Stimulated activated CD8-positive, alpha-beta memory T cell treated with anti-CD3 and anti-CD28 coated beads, Interleukin-12 subunit alpha, Interleukin-12 subunit beta, amount 100 ng/mL, for 24 hours (primary cell): ENCODE measurements around the gene BAHCC1.

Experiments used
- DNase-seq: peaks from one replicate; pipeline ENCODE4 v3.0.0-alpha.2; 2020; ENCODE audit errors: extremely low read depth

Gene BAHCC1

GRCh38 chr17:81427173-81428120 is 32.2 kb downstream of the BAHCC1 start:
- DNase-seq: no peak

DNA sequence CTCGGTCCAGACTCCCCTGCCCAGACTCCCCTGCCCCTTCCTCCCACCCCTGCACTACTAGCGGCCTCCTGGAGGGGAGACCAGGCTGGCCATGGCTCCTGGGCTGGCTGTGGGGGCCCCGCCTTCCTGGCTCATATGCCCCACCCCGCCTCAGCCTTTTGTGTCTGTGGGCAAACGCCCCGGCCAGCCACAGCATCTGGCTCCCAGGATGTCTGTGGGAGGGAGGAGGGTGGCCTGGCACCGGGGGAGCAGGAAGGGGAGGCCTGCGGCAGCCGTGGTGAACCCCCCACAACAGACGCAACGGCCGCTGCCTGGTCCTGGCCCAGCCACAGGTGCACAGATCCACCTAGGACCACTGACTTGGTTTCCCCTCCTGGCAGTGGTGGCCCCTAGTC is 32.9 kb downstream of the BAHCC1 start:
- DNase-seq: no peak

GRCh38 chr17:81428516-81428915 is 33.3 kb downstream of the BAHCC1 start:
- no peak for DNase-seq

DNA sequence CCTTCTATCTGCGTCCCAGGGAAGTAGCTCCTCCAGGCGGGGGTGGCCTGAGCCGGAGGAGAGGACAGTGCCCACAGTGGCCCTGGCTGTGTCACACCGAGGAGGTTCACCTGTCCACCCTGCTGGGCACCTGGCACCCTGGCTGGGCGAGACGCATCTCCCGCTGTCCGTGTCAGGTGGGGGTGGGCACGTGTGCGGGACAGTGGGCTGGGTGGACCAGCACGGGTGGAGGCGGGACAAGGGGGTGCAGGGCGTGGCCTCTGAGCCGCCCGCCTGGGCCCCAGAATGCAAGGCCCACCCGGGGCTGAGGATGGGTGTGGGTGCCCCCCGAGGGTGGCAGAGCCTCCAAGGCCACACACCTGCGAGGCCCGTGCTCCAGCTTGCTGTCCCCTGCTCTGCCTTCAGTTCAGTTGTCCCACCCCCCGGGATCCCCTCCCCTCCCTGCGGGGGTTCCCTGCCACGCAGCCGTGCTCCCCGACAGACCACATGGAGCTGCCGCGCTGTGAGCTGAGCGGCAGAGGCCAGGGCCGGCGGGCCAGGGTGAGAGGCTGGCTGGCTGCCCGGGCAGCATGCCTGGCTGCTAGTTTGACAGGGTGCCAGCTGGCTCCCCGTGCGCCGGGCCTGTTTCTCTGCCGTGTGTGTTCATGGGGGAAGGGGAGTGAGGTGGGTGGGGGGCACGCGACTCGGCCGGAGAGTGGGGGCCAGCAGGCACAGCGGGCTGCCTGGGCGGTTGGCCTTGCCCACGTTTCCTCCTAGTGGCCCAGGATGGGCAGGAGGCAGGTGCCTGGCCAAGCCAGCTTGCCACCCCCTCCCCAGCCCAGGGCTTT is 33.9 kb downstream of the BAHCC1 start:
- DNase-seq: no peak

DNA sequence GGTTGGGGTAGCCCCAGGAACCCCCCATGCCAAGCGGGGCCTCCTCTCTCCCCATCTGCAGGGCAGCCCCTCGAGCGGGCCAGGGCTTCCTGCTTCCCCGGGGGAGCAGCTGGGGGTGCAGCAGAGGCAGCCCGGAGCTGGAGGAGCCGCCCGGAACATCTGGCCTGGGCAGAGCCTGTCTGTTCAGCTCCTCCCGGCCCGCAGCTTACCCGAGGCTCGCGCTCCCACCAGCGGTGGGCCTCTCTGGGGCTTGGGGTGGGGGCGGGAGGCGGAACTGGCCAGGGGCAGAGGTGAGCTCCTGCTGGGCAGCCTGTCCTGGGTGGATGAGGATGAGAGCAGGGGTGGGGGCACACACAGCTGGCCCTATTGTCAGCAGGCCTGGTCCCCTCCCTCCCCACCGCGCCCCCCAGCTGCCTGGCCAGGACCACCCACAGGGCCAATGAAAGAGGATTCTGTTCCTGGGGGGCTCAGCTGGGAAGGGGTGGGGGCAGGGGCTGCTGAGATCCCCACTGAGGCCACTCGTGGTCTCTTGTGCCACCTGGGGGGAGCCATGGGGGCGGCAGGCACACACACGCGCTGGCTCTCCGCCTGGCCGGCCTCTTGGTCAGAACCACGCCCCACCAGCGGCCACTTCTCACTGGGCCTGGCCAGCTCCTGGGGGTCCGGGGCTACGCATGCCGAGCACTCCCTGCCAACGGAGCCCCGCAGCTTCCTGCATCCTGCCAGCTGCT is 34.7 kb downstream of the BAHCC1 start:
- no peak for DNase-seq

DNA sequence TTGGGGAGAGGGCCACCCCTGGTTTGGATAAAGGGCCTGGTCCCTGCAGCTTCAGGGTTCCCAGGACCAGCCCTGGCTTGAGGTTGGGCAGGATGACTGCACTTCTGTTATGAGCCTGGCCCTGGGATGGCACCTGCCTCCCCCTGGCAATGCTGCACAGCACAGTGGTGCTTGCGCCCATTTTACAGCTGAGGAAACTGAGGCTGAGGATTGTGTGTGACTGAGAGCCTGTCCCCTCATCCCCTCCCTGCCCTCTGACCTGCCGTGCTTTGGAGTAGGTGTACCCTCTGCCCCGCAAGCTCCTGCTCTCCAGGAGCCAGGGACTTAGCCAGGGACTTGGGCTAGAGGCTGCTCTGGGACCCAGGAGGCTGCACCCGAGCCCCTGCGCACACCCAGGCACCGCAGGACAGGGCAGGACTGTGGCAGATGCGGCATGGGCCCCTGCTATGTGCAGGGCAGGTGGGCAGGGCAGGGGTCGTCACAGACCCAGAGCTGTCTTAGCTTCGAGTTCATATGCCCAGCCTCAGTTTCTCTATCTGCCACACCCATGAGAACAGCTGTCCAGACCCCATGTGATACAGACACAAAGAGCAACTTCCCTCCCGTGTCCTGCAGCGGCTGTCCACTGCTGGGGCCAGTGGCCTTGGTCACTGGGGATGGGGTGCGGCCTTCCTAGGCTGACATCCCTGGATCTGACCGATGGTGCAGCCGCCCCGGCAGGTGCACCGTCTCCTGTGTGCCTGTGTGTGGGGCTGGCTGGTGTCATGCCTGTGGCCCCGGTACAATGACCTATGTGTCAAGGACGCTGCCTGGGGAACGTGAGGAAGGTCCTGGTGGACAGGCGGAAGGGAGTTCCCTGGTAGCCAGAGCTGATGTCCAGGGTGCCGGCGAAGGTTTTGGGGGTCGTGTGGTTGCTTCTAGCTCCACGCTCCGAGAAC is 36.6 kb downstream of the BAHCC1 start:
- no peak for DNase-seq

DNA sequence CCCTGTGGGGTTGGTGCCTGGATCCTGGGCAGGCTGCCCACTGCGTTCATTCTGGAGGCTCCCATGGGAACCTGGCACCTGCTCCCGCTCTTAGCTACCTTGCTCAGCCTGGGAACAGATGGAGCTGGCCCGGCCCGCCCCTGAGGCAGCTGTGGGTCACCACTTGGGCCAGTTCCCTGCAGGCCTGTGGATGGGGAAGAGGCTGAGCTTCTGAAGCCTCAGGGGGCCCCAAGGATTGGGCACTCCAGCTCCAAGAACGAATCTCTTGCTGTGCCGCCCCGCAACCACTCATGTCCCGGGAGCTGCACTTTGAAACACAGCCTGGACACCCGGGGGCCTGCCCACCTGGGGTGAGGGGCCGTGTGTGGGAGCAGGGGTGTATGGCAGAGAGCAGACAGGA is 37.7 kb downstream of the BAHCC1 start:
- no peak for DNase-seq

- no peak for DNase-seq
Observed at GRCh38 chr17:81433656-81434055, 38.4 kb downstream of the BAHCC1 start.

- no peak for DNase-seq
Observed at GRCh38 chr17:81434072-81434471, 38.8 kb downstream of the BAHCC1 start.

GRCh38 chr17:81434681-81435417 is 39.6 kb downstream of the BAHCC1 start:
- DNase-seq: no peak

- no peak for DNase-seq
Observed at GRCh38 chr17:81435652-81436293, 40.5 kb downstream of the BAHCC1 start.

GRCh38 chr17:81436294-81436849 is 41.1 kb downstream of the BAHCC1 start:
- no peak for DNase-seq

DNA sequence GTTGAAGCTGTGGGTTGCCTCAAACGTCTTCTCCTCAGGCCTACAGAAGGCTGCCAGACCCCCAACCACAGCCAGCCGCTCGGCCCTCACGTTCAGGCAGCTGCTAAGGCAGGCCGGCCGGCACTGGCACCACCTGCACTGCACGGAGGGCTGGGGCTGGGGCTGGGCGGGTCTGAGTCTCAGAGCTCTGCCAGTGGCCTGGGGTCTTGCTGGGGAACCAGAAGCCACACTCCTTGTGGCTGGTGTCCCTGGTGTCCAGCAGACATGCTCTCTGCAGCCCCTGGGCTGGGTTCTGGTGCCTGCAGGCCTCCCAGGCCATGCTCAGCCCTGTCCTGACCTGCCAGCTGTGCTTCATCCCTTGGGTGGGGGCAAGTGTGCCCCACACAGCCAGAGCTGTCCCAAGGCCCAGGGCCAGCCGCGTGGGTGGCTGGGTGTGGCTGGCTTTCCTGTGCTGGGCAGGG is 42.0 kb downstream of the BAHCC1 start:
- no peak for DNase-seq

GRCh38 chr17:81438007-81438659 is 42.9 kb downstream of the BAHCC1 start:
- no peak for DNase-seq

DNA sequence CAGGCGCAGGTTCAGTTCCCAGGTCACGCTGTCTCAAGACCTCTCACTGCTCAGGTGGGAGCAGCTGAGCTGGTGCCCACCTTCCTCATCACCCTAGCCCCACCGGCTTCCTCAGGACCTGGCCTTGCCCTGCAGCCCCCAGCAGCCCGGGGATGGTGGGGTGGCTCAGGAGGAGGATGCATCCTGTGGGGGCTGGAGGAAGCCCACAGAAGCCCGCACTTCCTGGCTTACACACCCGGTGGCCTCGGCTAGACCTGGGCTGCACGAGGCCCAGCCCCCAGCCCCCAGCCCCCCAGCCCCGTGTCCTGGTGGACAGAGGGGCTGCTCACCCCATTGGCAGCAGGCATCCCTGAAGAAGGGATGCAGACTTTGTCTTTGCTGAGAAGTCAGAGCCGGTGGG is 43.4 kb downstream of the BAHCC1 start:
- no peak for DNase-seq

- DNase-seq: no peak
Observed at GRCh38 chr17:81440051-81440471, 44.8 kb downstream of the BAHCC1 start.

DNA sequence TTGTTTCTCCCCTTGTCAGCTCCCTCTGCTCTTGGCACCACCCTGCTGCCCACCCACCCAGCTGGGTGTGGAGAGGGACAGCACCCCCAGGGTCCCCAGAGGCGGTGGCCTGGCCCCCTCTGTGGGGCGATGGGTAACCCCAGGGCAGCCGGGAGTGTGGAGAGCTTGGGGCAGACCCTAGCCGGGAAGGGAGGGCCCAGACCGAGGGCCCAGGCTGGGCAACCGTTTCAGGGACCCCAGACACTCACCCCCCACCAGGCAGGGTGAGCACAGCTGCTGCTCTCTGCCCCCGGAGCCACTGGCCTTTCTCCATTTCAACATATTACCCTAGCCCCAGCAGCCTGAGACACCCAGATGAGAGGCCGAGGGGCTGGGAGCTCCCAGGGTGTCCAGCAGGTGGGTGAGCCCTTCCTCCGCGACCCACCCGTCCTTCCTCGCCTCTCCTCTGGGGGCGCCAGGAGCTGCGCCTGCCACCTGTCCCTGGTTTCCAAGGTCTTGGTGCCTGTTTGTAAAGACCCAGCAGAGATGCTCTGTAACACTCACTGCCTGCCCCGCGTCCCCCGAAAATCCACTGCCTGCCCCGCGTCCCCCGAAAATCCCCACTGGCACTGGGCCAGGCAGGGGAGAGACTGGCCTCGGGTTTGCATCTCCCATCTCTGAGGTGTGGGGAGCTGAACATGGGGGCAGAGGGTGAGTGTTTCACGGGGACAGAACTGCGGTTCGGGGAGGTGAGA is 45.4 kb downstream of the BAHCC1 start:
- DNase-seq: no peak

- no peak for DNase-seq
Observed at GRCh38 chr17:81442791-81443190, 47.5 kb downstream of the BAHCC1 start.
